ENCODE measurements around the gene LRRC59.

GRCh38 chr17:50428831-50429424, 31.6 kb upstream of the LRRC59 start:
- TF ChIP-seq CTCF (IDR thresholded peaks at IDR 0.05) (no peak), POLR2A (IDR thresholded peaks at IDR 0.05) (peak in 1 of 2 donors; percentile 24)
